Caco-2 (cell line): ENCODE results near the gene AGFG1. TPM values are rescaled to one million over a fixed set of nuclear protein-coding genes. Genes with fewer than 3 reads are reported as not detected.

Experiments
- BruUV-seq: library from RNA; stranded (reverse); fragments of 400-500 nt; replicated peaks from 2 replicates; lab custom pipeline; 2021; lab: Mats Ljungman, UMichigan
- CTCF ChIA-PET: fragments of 300-600 bp; sonication (Branson Sonifier 250); formaldehyde crosslinking; loops from one replicate; lab custom pipeline; 2022; ENCODE audit warnings: antibody characterized with exemption; lab: Charles Lee
- POLR2A ChIA-PET: fragments of 300-600 bp; sonication (Branson Sonifier 250); formaldehyde crosslinking; loops from one replicate; lab custom pipeline; 2022; ENCODE audit warnings: antibody characterized with exemption; lab: Charles Lee
- DNase-seq, 2 experiments: peaks; one replicate each; pipeline versions ENCODE4 v3.0.0 to v3.0.0-alpha.2; 2020 to 2022
- H3K27me3 ChIP-seq: replicated peaks from 2 replicates; pipeline ENCODE4 v1.6.0; 2011; ENCODE audit warnings: low read length; ENCODE audit not compliant: control insufficient read depth, insufficient read depth
- H3K36me3 ChIP-seq: 2 replicates; pipeline ENCODE4 v1.5.1; 2011; ENCODE audit warnings: low read length; ENCODE audit not compliant: control insufficient read depth, insufficient read depth
- H3K4me1 ChIP-seq: fragments of 250-450 bp; sonication (Bioruptor Pico); 2 replicates; pipeline ENCODE4 v1.5.1; 2020; ENCODE audit warnings: mild to moderate bottlenecking
- H3K4me3 ChIP-seq: 2 replicates; pipeline ENCODE4 v1.5.1; 2011; ENCODE audit warnings: low read depth, mild to moderate bottlenecking, control low read depth, low read length
- H3K9me3 ChIP-seq: fragments of 250-450 bp; sonication (Bioruptor Pico); 2 replicates; pipeline ENCODE4 v1.5.1; 2020; ENCODE audit warnings: mild to moderate bottlenecking, moderate library complexity
- H3K27ac Mint-ChIP-seq: one replicate; pipeline ENCODE4 v1.8.0; 2022; ENCODE audit warnings: mixed read lengths; ENCODE audit not compliant: unreplicated experiment
- H3K27me3 Mint-ChIP-seq: one replicate; pipeline ENCODE4 v1.8.0; 2022; ENCODE audit warnings: mixed read lengths; ENCODE audit not compliant: insufficient read depth, unreplicated experiment
- H3K36me3 Mint-ChIP-seq: one replicate; pipeline ENCODE4 v1.8.0; 2022; ENCODE audit warnings: mild to moderate bottlenecking, mixed read lengths; ENCODE audit not compliant: insufficient read depth, unreplicated experiment
- H3K4me1 Mint-ChIP-seq: one replicate; pipeline ENCODE4 v1.8.0; 2022; ENCODE audit warnings: low read depth, mixed read lengths; ENCODE audit not compliant: unreplicated experiment
- H3K4me3 Mint-ChIP-seq: one replicate; pipeline ENCODE4 v1.8.0; 2022; ENCODE audit warnings: mild to moderate bottlenecking, moderate library complexity, mixed read lengths; ENCODE audit not compliant: unreplicated experiment
- H3K9me3 Mint-ChIP-seq: one replicate; pipeline ENCODE4 v1.8.0; 2022; ENCODE audit warnings: mixed read lengths; ENCODE audit not compliant: unreplicated experiment
- intact Hi-C: fragments of 100-400 bp; cut with micrococcal nuclease; formaldehyde crosslinking; loops from one replicate; pipeline ENCODE4 v1.10.0; 2022; ENCODE audit not compliant: unreplicated experiment
- total RNA-seq: library from RNA; stranded (reverse); gene quantifications from 2 replicates; pipeline ENCODE4 v1.2.3, GENCODE V29; 2022
- TF ChIP-seq, protein P1 (sequence below), 2 experiments: fragments of 200-600 bp in 1 of 2; IDR thresholded peaks; 1 replicate in 1 of 2; 2 replicates in 1 of 2; pipeline versions ENCODE4 v1.5.1 to v1.8.0; 2011 to 2022; ENCODE audit warnings: antibody characterized with exemption in 1 of 2, control low read depth in 1 of 2, inconsistent platforms in 1 of 2, low read depth in 1 of 2, low read length in 1 of 2, mild to moderate bottlenecking in 1 of 2, moderate library complexity in 1 of 2; ENCODE audit not compliant: insufficient read depth in 1 of 2, severe bottlenecking in 1 of 2, unreplicated experiment in 1 of 2

AGFG1 gene
- total RNA-seq, 1 experiment from 2014 or later = 73.1 TPM

DNA sequence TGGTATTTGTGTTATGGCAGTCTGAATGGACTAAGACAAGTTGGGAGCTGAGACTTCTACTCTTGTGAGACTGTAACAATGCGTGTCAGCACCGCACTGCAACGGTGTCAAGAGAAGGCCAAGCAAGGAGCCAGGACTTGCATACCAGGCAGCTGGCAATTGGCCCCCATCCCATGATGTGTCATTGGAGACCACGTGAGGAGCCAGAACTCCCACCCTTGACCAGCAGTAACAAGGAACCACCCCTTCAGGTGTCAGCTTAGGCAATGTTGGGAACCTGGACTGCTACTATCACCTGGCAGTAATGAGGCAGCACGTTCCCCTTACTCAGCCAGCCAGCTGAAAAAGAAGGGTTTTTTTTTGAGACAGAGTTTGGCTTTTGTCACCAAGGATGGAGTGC is 32.7 kb upstream of the AGFG1 start:
- no peaks in the 10 kb centered on the region for H3K27me3 ChIP-seq
- no peaks in the 10 kb centered on the region for H3K4me1 ChIP-seq
- H3K36me3 Mint-ChIP-seq = no peaks in the 10 kb centered on the region
- intact Hi-C loops = no loop called here
- TF ChIP-seq, protein P1, sequence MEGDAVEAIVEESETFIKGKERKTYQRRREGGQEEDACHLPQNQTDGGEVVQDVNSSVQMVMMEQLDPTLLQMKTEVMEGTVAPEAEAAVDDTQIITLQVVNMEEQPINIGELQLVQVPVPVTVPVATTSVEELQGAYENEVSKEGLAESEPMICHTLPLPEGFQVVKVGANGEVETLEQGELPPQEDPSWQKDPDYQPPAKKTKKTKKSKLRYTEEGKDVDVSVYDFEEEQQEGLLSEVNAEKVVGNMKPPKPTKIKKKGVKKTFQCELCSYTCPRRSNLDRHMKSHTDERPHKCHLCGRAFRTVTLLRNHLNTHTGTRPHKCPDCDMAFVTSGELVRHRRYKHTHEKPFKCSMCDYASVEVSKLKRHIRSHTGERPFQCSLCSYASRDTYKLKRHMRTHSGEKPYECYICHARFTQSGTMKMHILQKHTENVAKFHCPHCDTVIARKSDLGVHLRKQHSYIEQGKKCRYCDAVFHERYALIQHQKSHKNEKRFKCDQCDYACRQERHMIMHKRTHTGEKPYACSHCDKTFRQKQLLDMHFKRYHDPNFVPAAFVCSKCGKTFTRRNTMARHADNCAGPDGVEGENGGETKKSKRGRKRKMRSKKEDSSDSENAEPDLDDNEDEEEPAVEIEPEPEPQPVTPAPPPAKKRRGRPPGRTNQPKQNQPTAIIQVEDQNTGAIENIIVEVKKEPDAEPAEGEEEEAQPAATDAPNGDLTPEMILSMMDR (IDR thresholded peaks at IDR 0.05; ENCODE audit: insufficient read depth in 1 of 2, low read depth in 1 of 2, low read length in 1 of 2, severe bottlenecking in 1 of 2, unreplicated experiment in 1 of 2) = no peak
- H3K27me3 Mint-ChIP-seq = no peaks in the 10 kb centered on the region
- POLR2A ChIA-PET = no interaction called here
- CTCF ChIA-PET = no interaction called here
- no peaks in the 10 kb centered on the region for H3K4me1 Mint-ChIP-seq
- no peak for DNase-seq
- H3K27ac Mint-ChIP-seq = no peak overlapping the region
- no peak overlapping the region for H3K4me3 ChIP-seq
- no peaks in the 10 kb centered on the region for H3K9me3 ChIP-seq
- H3K9me3 Mint-ChIP-seq = no peaks in the 10 kb centered on the region
- BruUV-seq = no TSS peak
- no peak overlapping the region for H3K4me3 Mint-ChIP-seq
- no peaks in the 10 kb centered on the region for H3K36me3 ChIP-seq

DNA sequence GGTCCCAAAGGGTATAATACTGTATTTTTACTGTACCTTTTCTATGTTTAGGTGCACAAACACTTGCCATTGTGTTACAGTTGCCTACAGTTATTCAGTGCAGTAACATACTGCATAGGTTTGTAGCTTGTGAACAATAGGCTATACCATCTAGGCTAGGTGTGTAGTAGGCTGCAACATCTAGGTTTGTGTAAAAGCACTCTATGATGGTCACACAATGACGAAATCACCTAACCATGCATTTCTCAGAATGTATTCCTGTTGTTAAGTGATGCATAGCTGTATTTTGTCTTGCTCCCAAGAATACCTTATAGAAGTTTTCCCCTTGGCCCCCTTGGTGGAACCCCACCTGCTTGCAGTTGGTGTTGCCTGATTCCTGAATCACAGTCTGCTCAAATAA is 29.3 kb upstream of the AGFG1 start:
- Histone ChIP-seq H3K27me3 (no peaks in the 10 kb centered on the region), H3K4me3 (no peak overlapping the region), H3K9me3 (no peaks in the 10 kb centered on the region), H3K36me3 (no peaks in the 10 kb centered on the region), H3K4me1 (no peaks in the 10 kb centered on the region)
- ChIA-PET POLR2A (no interaction called here), CTCF (interaction anchor here (0.9 kb wide), 1 partner anchor 216 kb away, joined by 3 read pairs; no protein-coding TSS in a partner anchor)
- Mint-ChIP-seq H3K27me3 (no peaks in the 10 kb centered on the region), H3K9me3 (no peaks in the 10 kb centered on the region), H3K4me1 (no peaks in the 10 kb centered on the region), H3K36me3 (no peaks in the 10 kb centered on the region), H3K27ac (no peak overlapping the region), H3K4me3 (no peak overlapping the region)
- intact Hi-C loops = no loop called here
- DNase-seq = no peak
- TF ChIP-seq, protein P1 (IDR thresholded peaks at IDR 0.05; ENCODE audit: insufficient read depth in 1 of 2, low read depth in 1 of 2, low read length in 1 of 2, severe bottlenecking in 1 of 2, unreplicated experiment in 1 of 2) = no peak
- no TSS peak for BruUV-seq

DNA sequence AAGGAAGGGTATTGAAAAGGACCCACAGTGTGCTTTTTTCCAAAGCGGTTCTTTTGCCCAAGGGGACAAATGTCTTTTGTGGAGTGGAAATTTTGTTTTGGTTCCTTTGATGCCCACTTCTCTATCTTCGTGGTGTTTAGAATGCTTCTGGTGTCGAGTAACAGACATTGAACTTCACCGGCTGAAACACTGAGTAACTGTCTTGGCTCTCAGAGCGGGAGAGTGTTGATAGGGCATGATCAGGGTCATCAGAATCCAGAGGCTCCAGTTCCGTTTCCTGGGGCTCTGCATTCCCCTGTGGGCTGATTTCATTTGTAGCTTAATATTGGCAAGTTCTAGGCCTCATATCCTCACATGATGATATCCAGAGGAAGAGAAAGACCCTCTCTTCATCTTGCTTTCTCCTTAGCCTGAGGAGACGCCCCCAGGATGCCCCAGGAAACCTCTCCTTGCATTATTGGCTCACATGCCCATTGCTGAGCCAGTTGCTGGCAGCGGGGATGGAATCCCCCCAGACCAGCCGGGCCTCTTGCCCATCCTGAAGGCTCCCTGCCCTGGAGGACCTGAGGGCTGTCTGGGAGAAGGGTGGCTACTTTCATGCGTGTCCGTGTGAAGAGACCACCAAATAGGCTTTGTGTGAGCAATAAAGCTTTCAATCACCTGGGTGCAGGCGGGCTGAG is 27.9 kb upstream of the AGFG1 start:
- Histone ChIP-seq H3K4me1 (no peaks in the 10 kb centered on the region), H3K27me3 (no peaks in the 10 kb centered on the region), H3K36me3 (no peaks in the 10 kb centered on the region), H3K4me3 (no peak overlapping the region), H3K9me3 (no peaks in the 10 kb centered on the region)
- Mint-ChIP-seq H3K27me3 (no peaks in the 10 kb centered on the region), H3K9me3 (no peaks in the 10 kb centered on the region), H3K4me1 (no peaks in the 10 kb centered on the region), H3K27ac (no peak overlapping the region), H3K4me3 (no peak overlapping the region), H3K36me3 (peaks cover 6% of the 10 kb centered on the region)
- ChIA-PET POLR2A (no interaction called here), CTCF (no interaction called here)
- no peak for DNase-seq
- TF ChIP-seq, protein P1 (IDR thresholded peaks at IDR 0.05; ENCODE audit: insufficient read depth in 1 of 2, low read depth in 1 of 2, low read length in 1 of 2, severe bottlenecking in 1 of 2, unreplicated experiment in 1 of 2) = no peak
- intact Hi-C loops = no loop called here
- BruUV-seq = no TSS peak
